Skin of body (tissue), 2 donors: Measurements from ENCODE around the gene VAC14. TPM values are rescaled to one million over a fixed set of nuclear protein-coding genes. Genes with fewer than 3 reads are reported as not detected.

Experiments
- DNase-seq: peaks from one replicate; lab custom pipeline; 2025; lab: John Stamatoyannopoulos, UW
- total RNA-seq: library from RNA; depleted of rRNA; stranded (reverse); fragments of >200 nt; gene quantifications from one replicate; pipeline ENCODE4 v1.2.3, GENCODE V29; 2014

The VAC14 gene
- total RNA-seq, 1 donor from 2014 or later: 12.7 TPM

DNA sequence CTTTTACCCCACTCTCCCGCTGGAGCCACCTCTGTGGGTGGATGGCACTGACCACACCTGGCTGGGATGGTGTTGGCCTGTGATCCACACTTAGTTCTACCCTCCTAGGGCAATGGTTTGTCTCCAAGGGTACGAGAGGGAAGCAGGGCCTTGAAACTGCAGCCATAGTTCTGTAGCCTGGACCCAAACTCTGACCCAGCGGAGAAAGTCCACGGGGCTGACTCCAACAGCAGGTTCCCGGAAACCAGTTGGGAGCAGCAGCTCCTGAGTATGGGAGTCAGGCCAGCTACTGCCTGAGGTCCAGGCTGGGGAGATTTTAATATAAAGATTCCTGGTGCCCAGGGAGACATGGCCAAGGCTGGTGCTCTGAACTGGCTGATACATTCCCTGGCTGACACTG lies 91.5 kb downstream of the VAC14 start:
- DNase-seq: no peak

DNA sequence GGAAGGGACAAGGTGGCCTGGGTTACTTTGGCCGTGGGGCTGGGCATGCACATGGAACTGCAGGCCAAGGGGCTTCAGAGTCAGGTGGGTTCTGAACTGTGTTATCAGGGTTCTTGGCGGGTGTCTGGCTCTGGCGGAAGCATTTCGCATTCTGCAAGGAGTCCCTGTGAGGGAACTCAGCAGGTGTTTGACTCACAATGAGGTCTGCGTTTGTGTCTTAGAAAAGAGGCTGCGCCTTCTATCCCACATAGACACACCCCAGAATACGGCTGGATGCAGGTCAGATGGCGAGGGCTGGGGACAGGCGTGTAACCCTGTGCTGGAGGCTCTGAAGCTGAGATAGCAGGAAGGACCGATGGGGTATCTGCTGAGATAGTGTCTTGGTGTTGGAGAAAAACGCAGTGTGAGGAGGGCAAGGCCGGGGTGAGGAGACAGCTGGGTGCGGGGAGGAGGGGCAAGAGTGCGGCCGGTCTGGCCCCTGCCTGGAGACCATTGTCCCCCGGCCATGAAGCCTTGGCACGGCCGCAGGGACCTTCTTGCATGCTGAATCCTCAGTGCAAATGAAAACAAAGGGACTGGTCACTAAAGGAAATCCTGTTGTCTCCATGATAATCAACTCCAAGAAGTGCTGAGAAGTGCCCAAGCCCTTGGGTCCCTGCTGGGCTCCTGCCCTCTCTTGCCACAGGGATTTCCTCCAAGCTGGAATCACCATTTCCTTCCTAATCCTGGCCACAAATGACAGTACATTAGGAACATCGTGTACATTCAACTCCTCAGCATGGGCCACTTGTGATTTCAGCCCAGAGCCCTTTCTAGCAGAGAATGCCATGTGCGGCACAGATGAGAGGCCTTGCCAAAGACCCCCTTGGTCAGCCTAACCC lies 92.4 kb downstream of the VAC14 start:
- DNase-seq: no peak

DNA sequence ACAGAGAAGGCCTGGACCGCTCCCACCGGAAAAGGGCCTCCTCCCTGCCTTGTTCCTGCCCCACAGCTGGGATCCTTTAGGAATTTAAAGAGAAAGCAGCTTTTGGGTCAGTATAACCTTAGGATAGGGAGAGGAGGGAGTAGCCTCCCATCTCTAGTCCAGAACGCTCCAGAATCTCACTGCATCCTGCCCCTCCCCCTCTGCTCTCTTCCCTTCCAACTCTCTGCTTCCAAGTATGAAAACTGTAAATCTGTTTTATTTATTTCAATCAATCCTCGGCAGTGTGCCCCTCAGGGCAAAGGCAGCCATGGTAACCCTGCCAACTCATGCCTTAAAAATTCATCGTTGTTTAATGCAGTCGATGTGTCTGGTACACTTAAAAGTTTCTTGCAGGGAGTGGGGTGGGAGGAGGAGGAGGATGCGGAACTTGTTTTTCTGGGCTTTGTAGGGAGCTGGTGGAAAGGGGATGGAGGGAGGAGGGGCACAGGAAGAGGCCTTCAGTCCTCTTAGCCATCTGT lies 94.0 kb downstream of the VAC14 start:
- DNase-seq: peak; percentile 73

- no peak for DNase-seq
Measured at GRCh38 chr16:70705056-70705455, 95.9 kb downstream of the VAC14 start.

- no peak for DNase-seq
Measured at GRCh38 chr16:70704586-70704985, 96.4 kb downstream of the VAC14 start.

- DNase-seq: no peak
Measured at GRCh38 chr16:70703835-70704381, 97.0 kb downstream of the VAC14 start.

DNA sequence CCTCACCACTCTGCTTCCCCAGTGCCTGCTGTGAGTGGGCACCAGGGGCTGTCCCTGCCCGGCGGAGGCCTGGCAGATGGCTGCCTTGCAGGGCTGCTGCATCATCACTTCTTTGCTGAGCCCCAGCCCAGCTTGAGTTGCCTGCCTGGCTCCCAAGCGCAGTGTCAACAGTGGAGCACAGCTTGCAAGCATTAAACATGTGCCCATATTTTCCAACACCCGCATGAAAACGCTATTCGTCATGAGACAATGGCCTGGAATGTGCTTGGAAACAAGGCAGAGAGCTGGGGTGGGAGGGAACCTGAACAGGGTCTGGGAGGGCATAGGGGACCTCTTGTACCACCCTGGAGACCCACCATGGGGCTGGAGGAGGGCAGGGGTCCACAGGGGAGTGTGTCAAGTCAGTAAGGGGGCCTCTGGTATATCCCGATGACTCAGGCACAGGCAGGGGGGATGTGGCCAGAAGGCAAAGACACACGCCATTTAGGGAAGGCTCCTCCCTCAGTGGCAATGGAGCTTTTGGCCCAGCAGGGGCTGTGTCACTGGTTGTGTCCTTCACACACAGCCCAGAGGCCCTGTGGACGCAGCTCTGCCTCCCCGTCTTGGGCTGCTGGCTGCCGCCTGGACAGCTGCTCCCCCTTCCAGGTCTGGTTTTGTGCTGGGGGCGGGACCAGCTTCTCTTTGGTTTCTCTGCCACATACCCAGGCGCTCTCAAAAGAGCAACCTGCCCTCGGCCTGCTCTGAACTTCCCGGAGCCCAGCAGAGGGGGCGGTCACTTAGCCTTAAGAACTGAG lies 97.7 kb downstream of the VAC14 start:
- peak; percentile 95 for DNase-seq

DNA sequence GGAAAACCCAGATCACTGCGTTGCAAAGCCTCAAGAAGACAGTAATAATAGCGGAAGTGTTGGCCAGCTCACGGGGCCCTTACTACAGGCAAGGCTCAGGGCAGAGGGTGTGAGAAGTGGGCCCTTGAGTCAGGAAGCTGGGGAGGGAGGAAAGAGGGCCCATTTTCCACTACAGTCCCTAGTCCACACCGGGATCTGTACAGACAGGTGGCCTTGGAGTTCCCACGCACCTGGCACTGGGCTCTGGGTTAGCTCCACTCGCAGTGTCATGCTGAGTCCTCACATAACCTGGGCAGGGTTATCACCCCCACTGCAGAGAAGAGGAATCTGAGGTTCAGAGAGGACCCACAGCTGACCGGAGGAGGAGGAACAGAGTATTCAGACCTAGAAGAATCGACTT lies 98.3 kb downstream of the VAC14 start:
- no peak for DNase-seq

GRCh38 chr16:70701998-70702397 lies 99.0 kb downstream of the VAC14 start:
- DNase-seq: no peak

DNA sequence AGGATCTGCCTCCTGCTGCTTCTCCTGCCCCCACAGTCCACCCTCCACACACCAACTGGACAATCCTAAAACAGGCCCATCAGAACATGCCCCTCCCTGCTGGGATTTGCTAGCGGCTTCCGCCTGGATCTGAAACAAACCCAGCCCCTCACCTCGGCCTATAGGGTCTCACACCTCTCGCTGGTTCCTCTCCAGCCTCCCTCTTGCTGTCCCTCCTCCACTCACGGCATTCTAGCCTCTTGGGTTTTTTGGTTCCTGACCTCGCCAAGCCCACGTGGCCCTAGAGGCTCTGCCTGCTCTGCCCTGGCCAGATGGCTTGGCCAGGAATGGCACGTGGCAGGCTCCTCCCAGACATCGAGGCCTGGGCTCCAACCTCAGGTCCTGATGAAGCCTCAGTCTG lies 99.4 kb downstream of the VAC14 start:
- DNase-seq: no peak

- DNase-seq: no peak
Measured at GRCh38 chr16:70701036-70701435, 99.9 kb downstream of the VAC14 start.

DNA sequence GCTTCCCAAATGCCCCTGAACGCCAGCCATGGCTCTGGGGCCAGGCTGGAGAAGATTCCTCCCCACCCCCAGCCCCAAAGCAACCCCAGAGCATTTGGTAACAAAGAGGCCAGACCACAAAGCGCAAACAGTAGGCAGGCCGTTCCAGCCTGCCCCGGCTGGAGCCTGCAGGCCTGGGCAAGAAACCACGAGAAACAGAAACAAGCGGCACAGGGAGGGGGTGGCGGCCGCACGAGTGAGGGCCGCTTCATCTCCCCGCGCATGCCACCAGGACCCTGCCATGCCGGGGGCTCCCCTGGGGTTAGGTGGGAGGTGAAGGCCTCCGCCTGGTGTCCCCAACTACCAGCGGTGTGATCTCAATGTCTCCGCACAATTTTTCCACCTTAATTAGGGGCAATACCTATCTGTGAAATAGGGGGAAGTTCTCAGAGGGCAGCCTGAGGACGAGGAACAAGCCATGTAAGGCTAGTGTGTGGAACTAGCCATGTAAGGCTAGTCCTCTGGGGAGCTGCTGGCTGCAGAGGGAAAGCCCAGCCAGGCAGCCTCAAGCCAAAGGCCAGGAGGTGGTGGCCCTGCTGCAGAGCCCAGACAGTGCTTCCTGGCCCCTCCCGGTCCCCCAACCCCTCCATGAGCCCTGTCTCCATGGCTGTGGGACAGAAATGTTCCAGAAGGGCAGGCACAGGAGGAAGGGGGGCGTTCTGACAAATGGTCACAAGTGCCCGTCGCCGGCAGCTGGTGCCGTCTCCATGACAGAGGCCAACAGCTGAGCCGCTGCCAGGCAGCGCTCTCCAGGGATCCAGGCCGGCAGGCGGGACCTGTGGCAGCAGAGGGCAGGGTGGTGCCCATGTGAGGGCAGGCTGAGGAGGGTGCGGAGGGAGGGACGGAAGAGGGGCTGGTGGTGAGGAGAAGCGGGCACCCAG lies 100.6 kb downstream of the VAC14 start:
- no peak for DNase-seq

DNA sequence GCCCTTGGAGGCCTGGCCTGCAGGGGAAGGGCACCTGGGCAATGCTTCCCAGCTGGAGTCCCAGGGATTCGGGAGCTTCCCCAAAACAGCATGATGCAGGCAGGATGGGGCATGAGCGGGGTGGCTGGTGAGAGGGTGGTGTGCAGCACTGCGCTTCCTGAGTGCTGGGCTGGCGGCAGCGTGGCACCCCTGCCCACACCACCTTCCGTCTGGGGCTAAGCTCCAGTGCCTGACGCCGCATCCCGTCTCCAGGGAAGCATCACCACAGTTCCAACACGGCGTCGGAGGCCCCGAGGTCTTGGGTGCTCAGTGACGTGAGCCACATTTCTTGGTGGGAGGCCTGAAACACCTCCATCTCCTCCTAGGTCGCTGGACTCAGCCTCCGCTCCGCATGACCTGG lies 101.3 kb downstream of the VAC14 start:
- DNase-seq: no peak

DNA sequence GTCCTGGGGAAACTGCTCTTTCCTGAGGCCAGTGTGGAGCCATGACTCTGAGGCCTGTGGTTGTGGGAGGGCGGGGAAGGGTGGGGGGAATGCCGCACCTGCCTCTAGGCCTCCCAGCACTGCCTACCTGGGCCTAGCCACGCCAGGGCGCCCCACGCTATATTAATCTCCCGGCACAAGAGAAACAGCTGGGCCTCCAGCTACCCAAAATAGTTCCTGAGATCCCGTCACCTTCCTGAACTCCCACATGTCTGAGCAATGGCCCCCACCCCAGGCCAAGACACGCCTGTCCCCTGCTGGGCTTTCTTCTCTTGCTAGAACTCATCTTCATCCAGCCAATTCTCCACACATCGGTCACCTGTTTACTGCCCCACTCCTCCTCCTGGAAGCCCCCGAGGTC lies 102.1 kb downstream of the VAC14 start:
- no peak for DNase-seq

DNA sequence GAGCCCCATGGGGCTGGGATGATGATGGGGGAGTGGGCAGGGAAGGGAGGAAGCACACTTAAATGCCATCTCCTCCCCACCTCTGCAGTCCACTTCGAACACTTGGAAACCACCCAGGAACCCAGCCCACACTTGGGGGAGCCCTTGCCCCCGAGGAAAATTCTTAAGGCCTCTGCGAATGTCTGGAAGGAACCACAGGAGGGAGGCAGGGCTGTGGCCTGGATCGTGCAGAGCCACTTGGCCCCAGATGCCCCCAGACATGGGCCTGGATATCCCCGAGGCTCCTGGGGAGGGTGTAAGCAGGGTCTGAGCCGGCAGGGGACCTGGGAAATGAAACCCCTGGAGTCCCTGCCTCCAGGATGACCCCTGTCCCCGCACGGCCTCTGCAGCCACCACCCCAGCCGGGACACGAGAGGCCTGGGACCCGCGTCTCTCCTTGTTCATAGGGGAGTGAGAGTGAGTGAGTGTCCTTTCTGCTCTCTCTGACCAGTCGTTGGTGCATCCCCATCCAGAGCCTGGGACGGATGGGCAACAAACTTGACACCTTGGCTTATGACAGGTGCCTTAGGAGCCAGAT lies 103.3 kb downstream of the VAC14 start:
- no peak for DNase-seq

DNA sequence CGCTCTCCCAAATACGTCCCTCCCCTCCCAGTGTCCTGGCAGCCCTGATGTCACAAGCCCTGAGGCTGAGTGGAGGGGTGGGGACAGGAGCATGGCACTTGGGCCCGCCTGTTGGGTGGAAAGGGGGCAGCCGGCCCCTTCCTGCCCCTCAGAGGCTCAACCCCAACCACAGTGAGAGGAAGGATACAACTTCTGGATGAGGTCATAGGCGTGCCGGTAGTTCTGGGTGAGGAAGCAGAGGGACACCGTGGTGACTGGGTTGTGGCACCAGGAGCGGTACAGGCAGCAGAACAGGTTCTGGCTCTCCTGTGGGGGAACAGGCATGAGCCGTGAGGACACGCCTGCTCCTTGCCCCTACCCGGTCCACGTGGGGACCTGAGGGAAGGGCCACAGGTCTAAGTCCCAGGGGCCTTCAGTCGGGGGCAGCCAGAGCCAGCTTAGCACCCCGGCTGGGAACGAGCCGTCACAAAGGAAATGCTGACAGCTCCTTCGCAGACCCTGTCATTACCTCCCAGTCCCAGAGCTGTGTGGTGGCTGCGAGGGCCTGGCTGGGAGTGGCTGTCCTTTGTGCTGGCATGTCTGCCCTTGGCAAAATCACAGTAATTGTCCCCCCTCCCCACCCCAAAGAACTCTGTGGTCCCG lies 103.9 kb downstream of the VAC14 start:
- DNase-seq: peak; percentile 33

- no peak for DNase-seq
Measured at GRCh38 chr16:70696355-70696754, 104.6 kb downstream of the VAC14 start.

GRCh38 chr16:70695331-70696070 lies 105.5 kb downstream of the VAC14 start:
- no peak for DNase-seq

DNA sequence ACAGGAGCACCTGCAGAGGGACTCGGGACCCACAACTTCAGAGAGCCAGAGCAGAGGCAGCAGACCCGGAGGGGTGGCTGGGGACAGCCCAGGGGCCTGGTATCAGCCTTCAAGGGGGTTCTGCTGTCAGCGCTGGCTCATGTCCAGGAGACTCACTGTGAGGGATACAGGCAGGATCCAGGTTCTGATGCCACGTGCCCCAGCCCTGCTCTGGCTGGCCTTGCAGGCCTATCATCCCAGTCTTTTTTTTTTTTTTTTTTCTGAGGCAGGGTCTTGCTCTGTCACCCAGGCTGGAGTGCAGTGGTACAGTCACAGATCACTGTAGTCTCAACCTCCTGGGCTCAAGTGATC lies 106.1 kb downstream of the VAC14 start:
- no peak for DNase-seq
